ENCODE results near the gene ZFP92. TPM values are rescaled to one million over a fixed set of nuclear protein-coding genes. Genes with fewer than 3 reads are reported as not detected.
"Not testable (repeated sequence)": the region's sequence is repeated elsewhere in the genome, so short reads cannot be mapped to it uniquely, and the experiment has no call there.

ZFP92 gene
- polyA plus RNA-seq, 1 donor (not counting 4 experiments of a cell fraction or from before 2014, with no cell fraction given), result 0.64 TPM

- no peaks in the 10 kb centered on the region for H3K79me2 ChIP-seq (ENCODE audit: control insufficient read depth, insufficient read depth, low read length)
- H3K27ac ChIP-seq (ENCODE audit: control insufficient read depth, insufficient read depth, low read length), result no peak overlapping the region
- H4K20me1 ChIP-seq (ENCODE audit: control insufficient read depth, extremely low read depth, insufficient read depth, low read length), result no peaks in the 10 kb centered on the region
- H3K4me2 ChIP-seq (ENCODE audit: control insufficient read depth, extremely low read depth, insufficient read depth, low read depth, low read length), result no peak overlapping the region
- H3K9me3 ChIP-seq (ENCODE audit: control insufficient read depth, low read depth, low read length), result peaks cover 20% of the 10 kb centered on the region
- no peaks in the 10 kb centered on the region for H3K27me3 ChIP-seq (ENCODE audit: control insufficient read depth, extremely low read depth, insufficient read depth, low read length)
- H3K9ac ChIP-seq (ENCODE audit: control insufficient read depth, extremely low read depth, insufficient read depth, low read length), result no peak overlapping the region
- TF ChIP-seq EZH2 (IDR thresholded peaks at IDR 0.05; ENCODE audit: low read length), result no peak
- TF ChIP-seq, protein P1, sequence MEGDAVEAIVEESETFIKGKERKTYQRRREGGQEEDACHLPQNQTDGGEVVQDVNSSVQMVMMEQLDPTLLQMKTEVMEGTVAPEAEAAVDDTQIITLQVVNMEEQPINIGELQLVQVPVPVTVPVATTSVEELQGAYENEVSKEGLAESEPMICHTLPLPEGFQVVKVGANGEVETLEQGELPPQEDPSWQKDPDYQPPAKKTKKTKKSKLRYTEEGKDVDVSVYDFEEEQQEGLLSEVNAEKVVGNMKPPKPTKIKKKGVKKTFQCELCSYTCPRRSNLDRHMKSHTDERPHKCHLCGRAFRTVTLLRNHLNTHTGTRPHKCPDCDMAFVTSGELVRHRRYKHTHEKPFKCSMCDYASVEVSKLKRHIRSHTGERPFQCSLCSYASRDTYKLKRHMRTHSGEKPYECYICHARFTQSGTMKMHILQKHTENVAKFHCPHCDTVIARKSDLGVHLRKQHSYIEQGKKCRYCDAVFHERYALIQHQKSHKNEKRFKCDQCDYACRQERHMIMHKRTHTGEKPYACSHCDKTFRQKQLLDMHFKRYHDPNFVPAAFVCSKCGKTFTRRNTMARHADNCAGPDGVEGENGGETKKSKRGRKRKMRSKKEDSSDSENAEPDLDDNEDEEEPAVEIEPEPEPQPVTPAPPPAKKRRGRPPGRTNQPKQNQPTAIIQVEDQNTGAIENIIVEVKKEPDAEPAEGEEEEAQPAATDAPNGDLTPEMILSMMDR (optimal IDR thresholded peaks at IDR 0.05 in 1 of 3, IDR thresholded peaks at IDR 0.05 in 1 of 3, conservative IDR thresholded peaks at IDR 0.05 in 1 of 3; ENCODE audit: extremely low read depth in 1 of 3, insufficient read depth in 2 of 3, low read length in 3 of 3), result no peak
- no peak overlapping the region for H3K4me3 ChIP-seq (ENCODE audit: control insufficient read depth in 2 of 3, extremely low read depth in 1 of 3, insufficient read depth in 2 of 3, low read depth in 1 of 3, low read length in 3 of 3)
- dilution Hi-C loops (cut with MboI; ENCODE audit: extremely low pct_ligation_motif_present, low sequenced_read_pairs), result no loop called here
- DNase-seq (ENCODE audit: low read depth, low spot score) (no peak), FAIRE-seq (no peak)
- H3K36me3 ChIP-seq (ENCODE audit: control insufficient read depth in 2 of 2, extremely low read depth in 1 of 2, insufficient read depth in 2 of 2, low read length in 2 of 2), result no peaks in the 10 kb centered on the region
- H2AFZ ChIP-seq (ENCODE audit: control insufficient read depth, low read length), result no peak overlapping the region
- no peaks in the 10 kb centered on the region for H3K4me1 ChIP-seq (ENCODE audit: control insufficient read depth, extremely low read depth, insufficient read depth, low read length)
- no peaks in the 10 kb centered on the region for H3K9me1 ChIP-seq (ENCODE audit: control insufficient read depth, extremely low read depth, insufficient read depth, low read length)
These were observed 23.1 kb upstream of the ZFP92 start for GRCh38 chrX:153387987-153388721.

DNA sequence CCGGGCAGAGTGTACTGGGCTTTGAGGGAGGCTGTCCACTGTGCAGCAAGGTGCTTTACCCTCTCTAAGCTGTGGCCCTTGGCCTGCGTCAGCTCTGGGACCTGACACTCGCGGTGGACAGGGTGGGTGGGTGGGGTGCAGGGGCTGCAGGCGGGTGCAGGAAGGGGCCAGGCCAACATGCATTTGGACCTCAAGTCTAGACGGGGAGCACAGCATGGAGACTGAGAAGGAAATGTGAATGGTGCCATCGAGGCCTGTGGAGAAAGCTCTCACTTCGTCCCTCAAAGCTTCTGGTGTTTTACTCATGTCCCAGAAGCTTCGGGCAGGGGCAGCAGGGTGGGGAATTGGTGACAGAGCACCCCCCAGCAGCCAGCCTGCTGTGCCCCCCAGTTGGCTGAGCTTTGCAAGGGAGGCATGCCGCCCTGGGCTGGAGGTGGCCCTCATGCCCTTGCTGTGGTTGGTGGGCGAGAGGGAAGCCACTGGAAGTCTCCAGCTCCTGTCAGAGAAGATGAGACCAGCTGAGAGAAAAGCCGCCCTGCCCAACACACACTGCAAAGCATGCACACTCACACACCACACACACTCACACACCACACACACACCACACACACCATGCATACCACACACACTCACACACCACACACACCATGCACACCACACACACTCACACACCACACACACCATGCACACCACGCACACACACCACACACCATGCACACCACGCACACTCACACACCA lies 22.4 kb upstream of the ZFP92 start:
- H3K79me2 ChIP-seq (ENCODE audit: control insufficient read depth, insufficient read depth, low read length), result no peaks in the 10 kb centered on the region
- no peak overlapping the region for H2AFZ ChIP-seq (ENCODE audit: control insufficient read depth, low read length)
- no peak overlapping the region for H3K4me2 ChIP-seq (ENCODE audit: control insufficient read depth, extremely low read depth, insufficient read depth, low read depth, low read length)
- peaks cover 13% of the 10 kb centered on the region for H3K9me3 ChIP-seq (ENCODE audit: control insufficient read depth, low read depth, low read length)
- H3K27me3 ChIP-seq (ENCODE audit: control insufficient read depth, extremely low read depth, insufficient read depth, low read length), result no peaks in the 10 kb centered on the region
- DNase-seq (ENCODE audit: low read depth, low spot score) (no peak), FAIRE-seq (no peak)
- dilution Hi-C loops (cut with MboI; ENCODE audit: extremely low pct_ligation_motif_present, low sequenced_read_pairs), result no loop called here
- H3K9me1 ChIP-seq (ENCODE audit: control insufficient read depth, extremely low read depth, insufficient read depth, low read length), result no peaks in the 10 kb centered on the region
- no peak overlapping the region for H3K4me3 ChIP-seq (ENCODE audit: control insufficient read depth in 2 of 3, extremely low read depth in 1 of 3, insufficient read depth in 2 of 3, low read depth in 1 of 3, low read length in 3 of 3)
- no peak for TF ChIP-seq EZH2 (IDR thresholded peaks at IDR 0.05; ENCODE audit: low read length)
- TF ChIP-seq, protein P1 (optimal IDR thresholded peaks at IDR 0.05 in 1 of 3, IDR thresholded peaks at IDR 0.05 in 1 of 3, conservative IDR thresholded peaks at IDR 0.05 in 1 of 3; ENCODE audit: extremely low read depth in 1 of 3, insufficient read depth in 2 of 3, low read length in 3 of 3), result no peak
- H3K36me3 ChIP-seq (ENCODE audit: control insufficient read depth in 2 of 2, extremely low read depth in 1 of 2, insufficient read depth in 2 of 2, low read length in 2 of 2), result no peaks in the 10 kb centered on the region
- no peaks in the 10 kb centered on the region for H4K20me1 ChIP-seq (ENCODE audit: control insufficient read depth, extremely low read depth, insufficient read depth, low read length)
- H3K4me1 ChIP-seq (ENCODE audit: control insufficient read depth, extremely low read depth, insufficient read depth, low read length), result no peaks in the 10 kb centered on the region
- no peak overlapping the region for H3K27ac ChIP-seq (ENCODE audit: control insufficient read depth, insufficient read depth, low read length)
- no peak overlapping the region for H3K9ac ChIP-seq (ENCODE audit: control insufficient read depth, extremely low read depth, insufficient read depth, low read length)

DNA sequence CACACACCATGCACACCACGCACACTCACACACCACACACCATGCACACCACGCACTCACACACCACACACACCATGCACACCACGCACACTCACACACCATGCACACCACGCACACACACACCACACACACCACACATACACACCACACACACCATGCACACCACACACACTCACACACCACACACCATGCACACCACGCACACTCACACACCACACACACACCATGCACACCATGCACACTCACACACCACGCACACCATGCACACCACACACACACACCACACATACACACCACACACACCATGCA lies 21.9 kb upstream of the ZFP92 start:
- H3K4me2 ChIP-seq (ENCODE audit: control insufficient read depth, extremely low read depth, insufficient read depth, low read depth, low read length); FAIRE-seq; H3K27ac ChIP-seq (ENCODE audit: control insufficient read depth, insufficient read depth, low read length); dilution Hi-C loops (cut with MboI; ENCODE audit: extremely low pct_ligation_motif_present, low sequenced_read_pairs); H3K27me3 ChIP-seq (ENCODE audit: control insufficient read depth, extremely low read depth, insufficient read depth, low read length); H2AFZ ChIP-seq (ENCODE audit: control insufficient read depth, low read length); H3K4me3 ChIP-seq (ENCODE audit: control insufficient read depth in 2 of 3, extremely low read depth in 1 of 3, insufficient read depth in 2 of 3, low read depth in 1 of 3, low read length in 3 of 3); H3K79me2 ChIP-seq (ENCODE audit: control insufficient read depth, insufficient read depth, low read length); H3K36me3 ChIP-seq (ENCODE audit: control insufficient read depth in 2 of 2, extremely low read depth in 1 of 2, insufficient read depth in 2 of 2, low read length in 2 of 2); H4K20me1 ChIP-seq (ENCODE audit: control insufficient read depth, extremely low read depth, insufficient read depth, low read length); H3K9me1 ChIP-seq (ENCODE audit: control insufficient read depth, extremely low read depth, insufficient read depth, low read length); DNase-seq (ENCODE audit: low read depth, low spot score); H3K9ac ChIP-seq (ENCODE audit: control insufficient read depth, extremely low read depth, insufficient read depth, low read length); H3K4me1 ChIP-seq (ENCODE audit: control insufficient read depth, extremely low read depth, insufficient read depth, low read length): not testable (repeated sequence)
- peaks cover 13% of the 10 kb centered on the region for H3K9me3 ChIP-seq (ENCODE audit: control insufficient read depth, low read depth, low read length)

Measured in keratinocyte (primary cell).